ENCODE measurements around the gene KAT2B.
A peak's percentile ranks its signal among the peaks of the same experiment; 100 is the strongest.
"Not testable (repeated sequence)": the region's sequence is repeated elsewhere in the genome, so short reads cannot be mapped to it uniquely, and the experiment has no call there.

The KAT2B gene

GRCh38 chr3:20042331-20042730 is 2.1 kb downstream of the KAT2B start:
- no peak for DNase-seq

DNA sequence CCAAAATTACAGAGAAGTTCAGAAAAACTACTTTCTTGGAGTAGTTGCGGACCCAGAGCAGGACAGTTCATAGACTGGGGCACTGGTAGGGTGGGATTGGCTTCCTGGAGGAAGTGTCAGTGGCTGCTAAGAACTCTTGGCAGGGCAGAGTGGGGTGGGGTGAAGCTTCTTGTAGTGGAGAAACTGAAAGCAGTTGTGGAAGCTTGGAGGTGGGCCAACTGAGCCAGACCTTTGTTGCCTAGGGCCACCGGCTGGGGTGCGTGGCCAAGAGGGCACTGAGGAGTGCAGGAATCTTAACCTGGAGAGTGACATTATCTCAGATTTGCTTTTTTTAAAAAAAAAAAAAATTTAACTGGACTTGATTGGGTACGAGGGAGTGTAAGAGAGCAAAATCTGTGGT is 3.1 kb downstream of the KAT2B start:
- no peak for DNase-seq

DNA sequence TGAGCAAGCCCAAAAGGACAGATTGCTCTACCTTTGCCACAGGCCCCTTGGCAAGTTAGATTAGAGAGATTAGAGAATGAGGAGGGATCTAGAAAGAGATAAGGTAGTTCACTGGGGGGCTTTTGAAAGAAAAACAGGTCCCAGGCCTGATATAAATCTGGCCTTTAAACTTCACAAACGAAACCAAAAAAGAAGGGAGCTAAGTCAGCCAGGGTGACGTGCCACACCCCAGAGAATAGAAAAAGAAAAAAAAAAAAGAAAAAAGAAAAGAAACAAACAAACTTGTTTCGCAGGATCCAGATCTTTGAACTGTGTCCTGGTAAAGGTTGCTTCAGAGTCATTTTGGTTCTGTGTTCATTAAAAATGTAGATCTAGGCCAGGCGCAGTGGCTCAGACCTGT is 3.6 kb downstream of the KAT2B start:
- DNase-seq = no peak

DNA sequence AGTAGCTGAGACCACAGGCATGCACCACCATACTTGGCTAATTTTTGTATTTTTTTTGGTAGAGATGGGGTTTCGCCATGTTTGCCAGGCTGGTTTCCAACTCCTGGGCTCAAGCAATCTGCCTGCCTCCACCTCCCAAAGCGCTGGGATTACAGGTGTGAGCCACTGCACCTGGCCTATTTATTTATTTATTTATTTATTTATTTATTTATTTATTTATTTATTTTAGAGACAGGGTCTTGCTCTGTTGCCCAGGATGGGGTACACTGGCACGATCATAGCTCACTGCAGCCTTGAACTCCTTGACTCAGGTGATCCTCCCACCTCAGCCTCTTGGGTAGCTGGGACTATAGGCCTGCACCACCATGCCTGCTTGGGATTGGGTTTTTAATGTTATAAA is 4.9 kb downstream of the KAT2B start:
- DNase-seq = not testable (repeated sequence)

DNA sequence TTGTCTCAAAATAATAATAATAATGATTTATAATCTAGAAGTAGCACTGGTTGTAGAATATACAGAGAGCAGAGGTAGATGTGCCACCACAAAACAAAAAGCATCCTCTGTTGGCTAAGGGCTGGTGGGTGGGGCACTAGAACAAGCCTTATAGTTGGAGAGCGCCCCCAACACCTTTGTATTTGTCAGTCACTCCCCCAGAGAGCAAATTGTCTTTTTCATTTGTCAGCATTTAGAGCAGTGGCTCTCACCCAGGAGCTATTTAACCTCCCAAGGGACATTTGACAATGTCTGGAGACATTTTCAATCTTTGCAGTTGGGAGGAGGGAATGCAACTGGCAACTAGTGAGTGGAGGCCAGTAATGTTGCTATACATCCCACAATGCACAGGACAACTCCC is 6.3 kb downstream of the KAT2B start:
- DNase-seq = no peak

GRCh38 chr3:20047341-20047779 is 7.1 kb downstream of the KAT2B start:
- no peak for DNase-seq

- no peak for DNase-seq
These were observed 8.0 kb downstream of the KAT2B start for GRCh38 chr3:20047976-20048883.

- no peak for DNase-seq
These were observed 11.0 kb downstream of the KAT2B start for GRCh38 chr3:20051123-20051806.

- DNase-seq = no peak
These were observed 12.6 kb downstream of the KAT2B start for GRCh38 chr3:20052851-20053250.

DNA sequence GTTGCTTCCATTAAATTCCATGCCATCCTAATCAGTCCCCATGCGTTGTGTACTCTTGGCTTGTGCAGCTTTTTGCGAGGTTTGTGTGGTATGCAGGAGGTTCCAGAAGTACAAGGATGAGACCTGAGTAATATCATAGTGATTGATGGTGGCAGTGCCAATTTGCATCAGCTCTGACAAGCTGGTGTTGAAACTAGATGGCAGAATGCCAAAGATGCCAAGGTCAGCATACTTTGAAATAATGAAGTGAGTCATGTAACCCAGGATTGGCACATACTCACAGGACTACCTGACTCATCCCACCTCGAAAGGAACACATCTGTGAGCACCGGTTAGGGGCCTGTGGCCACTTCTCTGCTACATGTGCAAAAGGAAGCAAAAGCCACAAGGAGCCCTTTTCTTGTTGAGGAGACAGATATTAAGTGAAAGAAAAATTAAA is 14.3 kb downstream of the KAT2B start:
- DNase-seq = peak; percentile 5

- DNase-seq = no peak
These were observed 15.0 kb downstream of the KAT2B start for GRCh38 chr3:20055020-20055775.

GRCh38 chr3:20055842-20056241 is 15.6 kb downstream of the KAT2B start:
- no peak for DNase-seq

DNA sequence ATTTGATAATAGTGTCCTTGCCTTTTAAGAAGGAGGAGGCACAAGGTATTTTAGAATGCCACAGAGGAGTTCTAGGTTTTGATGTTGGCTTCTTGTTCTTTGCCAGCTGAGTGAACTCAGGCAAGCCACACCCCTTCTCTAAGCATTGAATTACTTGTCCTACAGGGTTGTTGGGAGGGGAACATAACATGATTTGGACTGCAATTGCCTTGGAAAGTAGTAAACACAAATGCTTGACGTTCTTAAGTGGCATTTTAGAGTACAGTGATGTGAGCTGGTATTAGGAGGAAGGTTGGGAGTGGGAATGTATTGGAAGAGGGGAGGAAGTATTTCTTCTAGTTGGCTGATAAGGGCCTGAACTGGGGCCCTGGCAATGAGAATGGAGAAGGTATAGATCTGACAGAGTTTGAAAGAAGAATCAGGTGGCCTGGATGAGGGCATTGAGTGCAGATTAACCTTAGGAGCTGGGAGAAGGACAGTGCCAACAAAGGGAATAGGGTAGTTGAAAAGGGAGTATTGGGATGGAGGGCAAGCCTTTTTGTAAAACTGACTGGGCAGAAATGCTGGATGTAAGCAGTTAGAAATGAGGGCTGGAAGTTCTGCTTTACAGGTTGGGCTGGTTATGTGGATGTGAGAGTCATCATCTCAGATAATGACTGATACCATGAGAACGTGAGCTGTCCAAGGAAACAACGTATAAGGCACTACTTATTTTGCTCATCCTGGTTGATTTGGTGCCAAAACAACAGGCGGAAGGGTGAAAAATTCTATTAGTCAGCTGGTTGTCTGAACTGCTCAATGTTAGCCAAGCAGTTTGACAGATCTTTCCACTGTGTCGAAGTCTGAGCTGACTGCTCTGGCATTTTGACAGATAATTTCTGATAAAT is 16.7 kb downstream of the KAT2B start:
- DNase-seq = no peak

- no peak for DNase-seq
These were observed 17.4 kb downstream of the KAT2B start for GRCh38 chr3:20057612-20058180.

DNA sequence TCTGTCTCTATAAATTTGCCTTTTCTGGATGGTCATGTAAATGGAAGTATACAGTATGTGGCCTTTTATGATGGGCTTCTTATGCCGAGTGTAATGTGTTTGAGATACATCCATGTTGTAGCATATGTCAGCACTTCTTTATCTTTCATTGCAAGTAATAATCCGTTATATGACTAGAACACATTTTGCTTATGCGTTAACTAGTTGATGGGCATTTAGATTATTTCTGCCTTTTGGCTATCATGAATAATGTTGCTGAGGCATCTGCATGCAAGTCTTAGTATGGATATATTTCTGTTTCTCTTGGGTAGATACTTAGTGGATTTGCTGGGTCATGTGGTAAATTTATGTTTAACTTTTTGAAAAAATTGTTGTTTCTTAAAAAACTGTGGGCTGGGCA is 19.7 kb downstream of the KAT2B start:
- DNase-seq = no peak

DNA sequence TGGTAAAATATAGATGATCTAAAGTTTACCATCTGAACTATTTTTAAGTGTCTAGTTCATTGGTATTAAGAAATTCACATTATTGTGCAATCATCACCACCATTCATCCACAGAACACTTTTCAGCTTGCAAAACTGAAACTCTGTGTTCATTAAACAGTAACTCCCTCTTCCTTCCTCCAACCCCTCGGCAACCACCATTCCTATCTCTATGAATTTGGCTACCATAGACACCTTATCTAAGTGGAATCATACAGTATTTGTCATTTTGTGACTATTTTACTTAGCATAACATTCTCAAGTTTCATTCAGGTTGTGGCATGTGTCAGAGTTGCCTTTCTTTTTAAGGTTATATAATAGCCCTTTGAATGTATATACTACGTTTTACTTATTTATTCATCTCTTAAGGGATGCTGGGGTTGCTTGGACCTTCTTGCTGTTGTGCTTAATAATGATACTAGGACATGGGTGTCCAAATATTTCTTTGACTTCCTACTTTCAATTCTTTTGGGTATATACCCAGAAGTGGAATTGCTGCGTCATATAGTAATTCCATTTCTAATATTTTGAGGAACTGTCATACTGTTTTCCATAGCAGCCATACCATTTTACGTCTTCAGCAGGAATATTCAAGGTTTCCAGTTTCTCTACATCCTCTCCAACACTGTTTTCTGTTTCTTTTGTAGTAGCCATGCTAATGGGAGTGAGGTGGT is 20.9 kb downstream of the KAT2B start:
- DNase-seq = no peak

DNA sequence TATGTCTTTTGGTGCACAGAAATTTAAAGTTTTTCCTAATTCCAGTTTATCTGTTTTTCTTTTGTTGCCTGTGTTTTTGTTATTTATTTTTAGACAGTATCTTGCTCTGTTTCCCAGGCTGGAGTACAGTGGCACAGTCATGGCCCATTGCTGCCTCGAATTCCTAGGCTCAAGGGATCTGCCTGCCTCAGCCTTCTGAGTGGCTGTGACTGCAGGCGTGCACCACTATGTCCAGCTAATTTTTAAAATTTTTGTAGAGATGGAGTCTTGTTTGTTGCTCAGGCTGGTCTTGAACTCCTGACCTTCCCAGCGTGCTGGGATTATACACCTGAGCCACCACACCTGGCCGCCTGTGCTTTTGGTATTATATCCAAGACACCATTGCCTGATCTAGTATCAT is 22.8 kb downstream of the KAT2B start:
- DNase-seq = no peak

- DNase-seq = no peak
These were observed 24.1 kb downstream of the KAT2B start for GRCh38 chr3:20064387-20064786.

GRCh38 chr3:20064796-20065564 is 24.7 kb downstream of the KAT2B start:
- DNase-seq = peak; percentile 5

GRCh38 chr3:20066079-20066478 is 25.8 kb downstream of the KAT2B start:
- DNase-seq = no peak

Measured in NCI-H1105 treated with DMSO at 0.1 percent for 48 hours (cell line).